ENCODE results near the gene ELAVL4. TPM values are rescaled to one million over a fixed set of nuclear protein-coding genes. Genes with fewer than 3 reads are reported as not detected.

ELAVL4 gene
- total and polyA plus RNA-seq, 8 donors, result 0.60 to 10.3 (median 1.4) TPM

GRCh38 chr1:50237056-50237455 is 128.3 kb downstream of the ELAVL4 start:
- DNase-seq, result no peak
- H3K4me1 ChIP-seq, result no peaks in the 10 kb centered on the region
- FAIRE-seq, result no peak
- ATAC-seq, result no peak
- TF ChIP-seq CTCF (IDR thresholded peaks at IDR 0.05), result no peak
- no peak overlapping the region for H3K4me3 ChIP-seq
- intact Hi-C loops (cut with DNase I), result no loop called here
- WGBS, 2 donors, result 62 to 77% methylated on average over 6 of the region's 6 CpGs
- no peaks in the 10 kb centered on the region for H3K36me3 ChIP-seq
- H3K27me3 ChIP-seq, result no peaks in the 10 kb centered on the region
- no peak overlapping the region for H3K27ac ChIP-seq
- H3K9me3 ChIP-seq, result no peaks in the 10 kb centered on the region

GRCh38 chr1:50243939-50244338 is 135.2 kb downstream of the ELAVL4 start:
- no peak for TF ChIP-seq CTCF (IDR thresholded peaks at IDR 0.05)
- Histone ChIP-seq H3K27ac (no peak overlapping the region), H3K4me1 (no peaks in the 10 kb centered on the region), H3K36me3 (no peaks in the 10 kb centered on the region), H3K9me3 (no peaks in the 10 kb centered on the region), H3K27me3 (no peaks in the 10 kb centered on the region), H3K4me3 (no peak overlapping the region)
- WGBS, 2 donors, result 24 to 35% methylated on average over 5 of the region's 5 CpGs
- DNase-seq (no peak), ATAC-seq (no peak), FAIRE-seq (no peak)
- intact Hi-C loops (cut with DNase I), result no loop called here

- no peak for FAIRE-seq
- Histone ChIP-seq H3K36me3 (no peaks in the 10 kb centered on the region), H3K27me3 (no peaks in the 10 kb centered on the region), H3K27ac (no peak overlapping the region), H3K4me3 (no peak overlapping the region), H3K4me1 (no peaks in the 10 kb centered on the region), H3K9me3 (no peaks in the 10 kb centered on the region)
- WGBS, 2 donors, result 24 to 27% methylated on average over 1 of the region's 1 CpG
- no peak for DNase-seq
- ATAC-seq, result no peak
- intact Hi-C loops (cut with DNase I), result no loop called here
- no peak for TF ChIP-seq CTCF (IDR thresholded peaks at IDR 0.05)
Observed at GRCh38 chr1:50246869-50247268, 138.1 kb downstream of the ELAVL4 start.

GRCh38 chr1:50251702-50252101 is 143.0 kb downstream of the ELAVL4 start:
- H3K9me3 ChIP-seq, result no peaks in the 10 kb centered on the region
- no peak for TF ChIP-seq CTCF (IDR thresholded peaks at IDR 0.05)
- no peaks in the 10 kb centered on the region for H3K4me1 ChIP-seq
- no peaks in the 10 kb centered on the region for H3K27me3 ChIP-seq
- H3K4me3 ChIP-seq, result no peak overlapping the region
- peak in 1 of 6 donors; percentile 6 for DNase-seq
- no peaks in the 10 kb centered on the region for H3K36me3 ChIP-seq
- no peak overlapping the region for H3K27ac ChIP-seq
- intact Hi-C loops (cut with DNase I), result no loop called here
- WGBS, 2 donors, result 2 to 5% methylated on average over 13 of the region's 13 CpGs
- ATAC-seq, result peak in 3 of 4 donors; percentile 25 to 82 (median 81)
- no peak for FAIRE-seq

- FAIRE-seq, result no peak
Observed at GRCh38 chr1:50252196-50252595, 143.5 kb downstream of the ELAVL4 start.

More at GRCh38 chr1:50252196-50252595, 143.5 kb downstream of the ELAVL4 start:
- TF ChIP-seq CTCF (IDR thresholded peaks at IDR 0.05), result no peak
- no peak overlapping the region for H3K27ac ChIP-seq
- peak in 1 of 4 donors; percentile 10 for ATAC-seq
- H3K4me3 ChIP-seq, result no peak overlapping the region
- WGBS, 2 donors, result 38 to 54% methylated on average over 2 of the region's 2 CpGs
- intact Hi-C loops (cut with DNase I), result no loop called here
- H3K9me3 ChIP-seq, result no peaks in the 10 kb centered on the region
- no peaks in the 10 kb centered on the region for H3K27me3 ChIP-seq
- no peak for DNase-seq
- no peaks in the 10 kb centered on the region for H3K4me1 ChIP-seq
- H3K36me3 ChIP-seq, result no peaks in the 10 kb centered on the region

Other genes starting within 250 kb of the ELAVL4 start
- gene AGBL4, start 85.0 kb upstream of the ELAVL4 start, total RNA-seq, result 1 to 10 TPM in 2 of 6 donors, under 1 TPM in 4; 0.37 to 1.2 (median 0.64) TPM
- under 1 TPM; 0.15 to 0.59 TPM for gene AGBL4, start 85.0 kb upstream of the ELAVL4 start, polyA plus RNA-seq